ENCODE data around the gene HIBADH.

The HIBADH gene

GRCh38 chr7:27636326-27637006, 26.2 kb downstream of the HIBADH start:
- peak; percentile 20 for DNase-seq (ENCODE audit: low read depth, low spot score)

GRCh38 chr7:27635728-27636127, 27.0 kb downstream of the HIBADH start:
- no peak for DNase-seq (ENCODE audit: low read depth, low spot score)

- peak; percentile 32 for DNase-seq (ENCODE audit: low read depth, low spot score)
Measured at GRCh38 chr7:27634671-27635493, 27.8 kb downstream of the HIBADH start.

- no peak for DNase-seq (ENCODE audit: low read depth, low spot score)
Measured at GRCh38 chr7:27633062-27633461, 29.6 kb downstream of the HIBADH start.

GRCh38 chr7:27631391-27631790, 31.3 kb downstream of the HIBADH start:
- DNase-seq (ENCODE audit: low read depth, low spot score) = no peak

- DNase-seq (ENCODE audit: low read depth, low spot score) = no peak
Measured at GRCh38 chr7:27627146-27627545, 35.5 kb downstream of the HIBADH start.

- no peak for DNase-seq (ENCODE audit: low read depth, low spot score)
Measured at GRCh38 chr7:27619492-27619891, 43.2 kb downstream of the HIBADH start.

GRCh38 chr7:27617651-27618381, 44.9 kb downstream of the HIBADH start:
- DNase-seq (ENCODE audit: low read depth, low spot score) = no peak

- DNase-seq (ENCODE audit: low read depth, low spot score) = no peak
Measured at GRCh38 chr7:27616914-27617548, 45.7 kb downstream of the HIBADH start.

GRCh38 chr7:27616186-27616491, 46.5 kb downstream of the HIBADH start:
- DNase-seq (ENCODE audit: low read depth, low spot score) = no peak

GRCh38 chr7:27615420-27616185, 47.1 kb downstream of the HIBADH start:
- no peak for DNase-seq (ENCODE audit: low read depth, low spot score)

GRCh38 chr7:27614095-27614494, 48.6 kb downstream of the HIBADH start:
- no peak for DNase-seq (ENCODE audit: low read depth, low spot score)

- peak; percentile 23 for DNase-seq (ENCODE audit: low read depth, low spot score)
Measured at GRCh38 chr7:27611059-27611458, 51.6 kb downstream of the HIBADH start.

- peak; percentile 54 for DNase-seq (ENCODE audit: low read depth, low spot score)
Measured at GRCh38 chr7:27608776-27609495, 53.7 kb downstream of the HIBADH start.

- no peak for DNase-seq (ENCODE audit: low read depth, low spot score)
Measured at GRCh38 chr7:27607210-27607606, 55.5 kb downstream of the HIBADH start.

- peak; percentile 48 for DNase-seq (ENCODE audit: low read depth, low spot score)
Measured at GRCh38 chr7:27606270-27607209, 56.1 kb downstream of the HIBADH start.

GRCh38 chr7:27605689-27606269, 56.9 kb downstream of the HIBADH start:
- DNase-seq (ENCODE audit: low read depth, low spot score) = peak; percentile 48

GRCh38 chr7:27605283-27605682, 57.4 kb downstream of the HIBADH start:
- DNase-seq (ENCODE audit: low read depth, low spot score) = no peak

- DNase-seq (ENCODE audit: low read depth, low spot score) = no peak
Measured at GRCh38 chr7:27603813-27604212, 58.9 kb downstream of the HIBADH start.

Measured in astrocyte of the hippocampus (primary cell).